HG03060 (cell line): ENCODE measurements around the gene CD96.

Source experiments
- ATAC-seq: cut with Tn5 transposase; IDR thresholded peaks from one replicate; pipeline ENCODE4 v1.9.1; 2021; ENCODE audit warnings: low read depth, moderate number of reproducible peaks; ENCODE audit not compliant: unreplicated experiment

CD96 gene

GRCh38 chr3:111591555-111591954 lies 49.6 kb downstream of the CD96 start:
- no peak for ATAC-seq

- no peak for ATAC-seq
Observed at GRCh38 chr3:111592143-111592542, 50.1 kb downstream of the CD96 start.

DNA sequence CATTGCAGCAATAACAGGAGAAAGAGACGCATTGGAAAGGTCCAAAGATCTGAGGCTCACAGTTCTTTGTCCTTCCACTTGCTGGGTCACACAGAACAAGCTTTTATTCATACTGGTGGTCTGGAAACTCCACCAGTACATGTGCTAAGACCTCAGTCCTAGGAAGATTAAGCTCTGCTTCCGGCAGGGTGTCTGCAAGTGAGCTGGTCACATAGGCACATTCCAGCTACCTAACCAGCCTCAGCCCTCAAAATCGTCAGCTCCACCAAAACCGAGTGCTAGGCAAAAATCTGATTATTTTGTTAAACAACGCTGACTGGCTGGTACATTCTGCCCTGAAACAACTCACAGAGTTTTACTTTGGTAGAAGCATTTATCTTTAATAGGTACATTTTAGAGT lies 50.9 kb downstream of the CD96 start:
- no peak for ATAC-seq

- ATAC-seq: no peak
Observed at GRCh38 chr3:111593666-111594065, 51.7 kb downstream of the CD96 start.

DNA sequence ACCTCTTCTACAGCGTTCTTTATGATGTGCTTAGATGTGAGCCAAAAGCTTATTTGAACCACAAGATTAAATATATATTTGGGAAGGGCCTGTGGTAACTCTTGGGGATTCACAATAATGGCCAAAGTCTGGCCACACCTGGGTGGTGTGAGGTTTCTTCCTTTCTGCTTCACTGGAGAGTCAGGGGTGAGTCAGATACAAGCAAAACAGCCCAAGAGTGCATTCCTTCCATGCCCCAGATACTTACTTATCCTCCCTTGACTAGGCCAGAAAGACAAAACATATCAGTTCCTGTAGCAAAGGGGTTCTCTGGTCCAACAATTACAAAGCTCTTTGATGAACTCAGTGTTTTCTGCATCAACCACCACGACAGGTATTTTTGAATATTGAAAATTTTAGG lies 52.2 kb downstream of the CD96 start:
- ATAC-seq: peak; percentile 47

- ATAC-seq: no peak
Observed at GRCh38 chr3:111594781-111595180, 52.8 kb downstream of the CD96 start.

GRCh38 chr3:111595232-111595631 lies 53.2 kb downstream of the CD96 start, which contains the start of gene ZBED2:
Gene ZBED2 (minus strand): TSS chr3:111595346. CDS start chr3:111594201, 1,145 bp downstream.
- ATAC-seq: no peak

DNA sequence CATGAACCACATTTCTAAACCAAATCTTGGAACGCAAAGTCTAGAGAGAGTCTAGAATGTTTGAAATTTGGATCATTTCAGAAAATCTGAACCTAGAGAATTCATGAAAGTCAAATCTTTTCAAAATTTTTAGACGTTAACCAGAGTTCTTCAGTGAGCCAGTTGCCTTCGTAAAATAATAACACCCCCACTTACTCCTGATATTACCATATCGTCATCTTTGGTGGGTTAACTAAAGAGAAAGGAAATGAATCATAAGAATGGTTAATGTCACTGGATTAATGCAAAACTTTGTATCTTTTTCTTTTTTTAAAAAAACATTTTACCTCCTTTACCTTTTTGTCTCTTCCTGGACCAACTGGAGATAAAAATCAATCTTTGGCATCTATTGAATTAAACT lies 54.3 kb downstream of the CD96 start:
- ATAC-seq: no peak

GRCh38 chr3:111598139-111598538 lies 56.1 kb downstream of the CD96 start:
- no peak for ATAC-seq

DNA sequence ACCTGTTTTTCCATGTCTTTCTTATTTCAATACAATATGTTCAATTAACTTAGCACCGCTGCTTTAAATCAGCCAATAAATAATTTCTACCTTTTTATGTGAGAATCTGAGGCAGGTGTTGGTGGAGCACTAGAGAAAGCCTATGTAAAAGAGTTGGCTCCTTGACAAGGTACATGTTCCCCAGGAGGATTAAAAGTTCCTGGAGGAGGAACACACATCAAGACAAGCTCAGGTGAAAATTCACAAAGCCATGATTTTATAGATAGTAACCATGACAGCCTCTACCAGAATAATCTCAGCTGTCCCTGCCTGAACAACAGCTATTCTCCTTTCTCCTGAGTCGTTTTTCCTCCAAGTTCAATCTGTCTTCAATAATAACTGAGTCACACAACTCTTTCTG lies 56.6 kb downstream of the CD96 start:
- ATAC-seq: no peak

DNA sequence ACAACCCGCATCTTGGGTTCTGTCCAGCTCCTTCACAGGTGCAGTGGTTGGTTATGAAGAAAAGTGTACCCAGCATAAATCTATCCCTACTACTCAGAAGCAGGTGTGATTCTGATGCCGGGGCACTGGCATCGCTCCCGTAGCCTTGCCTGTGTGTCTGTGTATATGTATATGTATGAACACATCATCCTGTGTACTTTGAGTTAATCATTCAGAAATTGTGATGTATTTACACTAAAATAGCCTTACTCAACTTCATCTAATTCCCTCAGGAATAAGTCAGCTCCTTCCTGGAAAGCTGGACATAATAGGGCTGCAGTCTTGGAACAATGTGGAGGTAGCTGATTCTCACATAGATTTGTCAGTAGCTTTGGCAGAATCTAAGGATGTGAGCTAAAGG lies 59.8 kb downstream of the CD96 start:
- no peak for ATAC-seq

- ATAC-seq: peak; percentile 58
Observed at GRCh38 chr3:111603679-111604078, 61.7 kb downstream of the CD96 start.

DNA sequence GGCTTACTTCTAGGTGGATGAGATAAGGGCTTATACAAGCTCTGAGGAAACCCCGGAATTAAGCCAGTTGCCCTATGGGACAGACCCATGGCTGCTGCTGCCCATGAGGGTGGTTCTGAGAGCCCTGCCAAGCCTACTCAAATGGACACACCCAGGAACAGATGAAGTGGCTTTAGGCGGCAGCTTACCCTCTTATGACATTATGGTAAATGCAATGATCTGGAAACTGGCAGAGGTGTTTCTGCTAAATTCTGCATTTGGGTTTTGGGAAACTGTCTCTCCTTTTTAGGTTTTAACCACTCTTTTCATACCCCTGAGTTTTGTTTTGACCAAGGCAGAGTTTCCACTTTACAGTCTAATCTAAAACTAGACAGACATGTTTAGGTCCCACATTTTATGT lies 62.1 kb downstream of the CD96 start:
- no peak for ATAC-seq

GRCh38 chr3:111605018-111605417 lies 63.0 kb downstream of the CD96 start:
- ATAC-seq: no peak

DNA sequence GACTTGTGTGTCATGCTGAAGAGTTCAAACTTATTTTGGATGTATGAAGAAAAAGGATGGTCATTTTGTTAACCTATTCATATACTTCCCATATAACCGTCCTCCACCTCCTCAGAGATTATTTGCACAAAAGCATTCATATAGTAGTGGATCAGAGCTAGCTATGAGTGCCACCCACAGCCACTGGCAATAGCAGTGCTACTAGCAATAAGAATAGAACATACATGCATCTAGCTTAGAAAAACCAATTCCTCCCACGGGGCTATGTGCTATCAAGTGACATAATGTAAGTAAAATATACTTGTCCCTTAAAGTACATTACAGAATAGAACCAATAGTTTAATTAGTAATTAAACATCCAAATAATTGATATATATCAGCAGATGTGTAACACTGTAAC lies 63.5 kb downstream of the CD96 start:
- no peak for ATAC-seq

GRCh38 chr3:111607240-111607920 lies 65.4 kb downstream of the CD96 start:
- ATAC-seq: no peak

- ATAC-seq: no peak
Observed at GRCh38 chr3:111608383-111608782, 66.4 kb downstream of the CD96 start.

GRCh38 chr3:111609700-111610099 lies 67.7 kb downstream of the CD96 start:
- ATAC-seq: no peak

DNA sequence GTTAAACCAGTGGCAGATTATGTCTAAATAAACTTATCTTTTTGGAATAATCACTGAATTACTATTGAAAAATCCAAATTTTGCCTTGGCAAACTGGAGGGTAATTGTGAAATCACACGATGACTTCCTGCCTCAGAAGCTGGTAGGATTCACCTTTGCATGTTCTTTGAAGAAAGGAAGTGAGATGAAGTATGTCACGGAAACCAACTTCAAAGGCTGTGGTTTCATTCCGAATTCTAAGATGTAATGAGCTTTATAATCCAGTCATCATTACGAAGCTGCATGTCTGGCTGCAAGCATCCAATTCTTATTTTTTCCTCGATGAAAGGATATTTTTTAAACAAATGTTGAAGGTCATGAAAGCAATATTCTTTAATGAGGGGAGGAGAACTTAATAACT lies 68.2 kb downstream of the CD96 start:
- ATAC-seq: peak; percentile 83

DNA sequence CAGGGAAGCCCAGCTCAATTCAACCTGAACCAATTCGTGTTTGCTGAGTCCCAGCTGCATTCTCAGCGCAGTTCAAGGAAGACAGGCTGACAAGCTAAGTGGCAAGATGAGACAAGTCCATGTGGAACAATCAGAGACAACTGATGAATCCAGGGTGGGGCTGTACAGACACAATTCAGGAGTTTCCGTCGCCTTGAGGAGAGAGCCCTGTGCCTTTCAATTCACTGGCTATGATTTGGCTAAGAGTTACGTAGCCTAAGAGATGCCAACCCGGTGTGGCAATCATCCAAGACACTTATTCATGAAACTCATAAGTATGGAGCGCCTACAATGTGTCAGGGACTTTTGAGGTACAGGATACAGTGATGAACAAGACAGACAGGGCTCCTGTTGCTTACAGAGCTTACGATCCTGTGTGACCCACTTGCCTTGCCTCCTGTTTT lies 68.6 kb downstream of the CD96 start:
- ATAC-seq: no peak

DNA sequence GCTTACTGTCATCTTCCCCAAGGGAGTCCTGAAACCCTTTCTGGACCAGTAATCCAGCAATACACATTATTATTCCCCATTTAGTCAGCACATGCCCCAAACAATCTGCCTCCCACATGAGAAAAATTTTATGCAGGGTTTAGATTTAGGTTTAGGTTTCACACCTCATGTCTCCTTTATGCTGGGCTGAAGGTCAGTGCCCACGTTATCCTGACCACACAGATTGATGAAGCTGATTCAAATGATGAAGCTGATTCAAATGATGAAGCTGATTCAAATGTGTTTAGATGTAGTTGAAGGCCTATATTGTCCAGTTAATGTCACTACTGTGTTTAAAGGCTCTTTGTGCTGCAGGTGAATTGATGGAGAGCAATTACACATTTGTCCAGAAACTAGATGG lies 71.3 kb downstream of the CD96 start:
- ATAC-seq: no peak

DNA sequence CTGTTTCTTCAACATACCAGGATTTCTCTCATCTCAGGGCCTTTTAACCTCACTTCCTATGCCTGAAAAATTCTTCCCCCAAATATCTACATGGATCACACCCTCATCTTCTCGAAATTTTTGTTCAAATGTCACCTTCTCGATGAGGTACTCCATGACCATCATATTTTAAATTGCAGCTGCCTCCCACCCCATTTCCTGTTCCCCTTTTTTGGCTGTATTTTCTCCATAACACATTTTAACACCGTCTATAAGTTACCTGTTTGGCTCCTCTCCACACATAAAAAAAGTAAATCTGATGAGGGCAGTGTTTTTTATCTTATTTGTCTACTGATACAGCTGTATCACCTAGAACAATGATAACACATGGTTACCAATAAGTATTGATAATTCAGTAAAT lies 73.9 kb downstream of the CD96 start:
- no peak for ATAC-seq
